Stomach (tissue), 4 donors: ENCODE measurements around the gene NKAIN4.

ENCODE experiments used
- CTCF ChIP-seq, 7 experiments: fragments of 450-650 bp in 4 of 7; fragments of 200-600 bp in 3 of 7; sonication (generic) in 3 of 7; IDR thresholded peaks; one replicate each; pipeline ENCODE4 v1.5.1; 2016 to 2019; ENCODE audit warnings: antibody characterized with exemption in 7 of 7, control low read depth in 2 of 7, mild to moderate bottlenecking in 1 of 7
- POLR2A ChIP-seq, 4 donors: fragments of 450-650 bp; IDR thresholded peaks; one replicate each; pipeline ENCODE4 v1.6.1; 2016; ENCODE audit warnings: antibody characterized with exemption in 4 of 4, control low read depth in 2 of 4, mild to moderate bottlenecking in 1 of 4, moderate library complexity in 1 of 4

GRCh38 chr20:63284083-63284440 is 29.8 kb upstream of the NKAIN4 start:
- no peak for TF ChIP-seq CTCF (IDR thresholded peaks at IDR 0.05)
- no peak for TF ChIP-seq POLR2A (IDR thresholded peaks at IDR 0.05)
